HepG2 (cell line): ENCODE results near the gene SPEM2. TPM values are rescaled to one million over a fixed set of nuclear protein-coding genes. Genes with fewer than 3 reads are reported as not detected.

ENCODE experiments used
- ATAC-seq: fragments of 200-7000 bp; cut with Tn5 transposase; 3 replicates; pipeline ENCODE4 v1.9.1; 2020; ENCODE audit warnings: mild to moderate bottlenecking, moderate library complexity
- BruUV-seq: library from RNA; stranded (reverse); fragments of 400-500 nt; replicated peaks from 2 replicates; lab custom pipeline; 2021; lab: Mats Ljungman, UMichigan
- CTCF ChIA-PET: fragments of 300-600 bp; formaldehyde crosslinking; extraction: SDS; loops from one replicate; lab custom pipeline; 2021; ENCODE audit warnings: low total read pairs, inconsistent platforms, low intra/inter-chr PET ratio; lab: Yijun Ruan, JAX
- POLR2A ChIA-PET: fragments of 350-600 bp; sonication (Branson Sonifier 250); formaldehyde crosslinking; loops from one replicate; lab custom pipeline; 2020; ENCODE audit warnings: antibody characterized with exemption, inconsistent platforms; lab: Yijun Ruan, JAX
- DNase-seq: peaks from one replicate; pipeline ENCODE4 v3.0.0-alpha.2; 2015; ENCODE audit warnings: low spot score
- FAIRE-seq: peaks from 3 replicates; lab custom pipeline; 2011; peaks lifted over from hg19 to GRCh38; lab: Jason Lieb, UNC
- H2AFZ ChIP-seq: one replicate; pipeline ENCODE4 v1.6.1; 2011; ENCODE audit warnings: low read length, inconsistent platforms
- H3K27ac ChIP-seq: fragments of 300-600 bp; 3 replicates; pipeline ENCODE4 v1.8.0; 2011; ENCODE audit warnings: mixed run types, mild to moderate bottlenecking, mixed read lengths, low read length, inconsistent platforms; ENCODE audit not compliant: insufficient read depth; ENCODE audit errors: extremely low read length
- H3K27me3 ChIP-seq, 2 experiments: fragments of 200-600 bp in 1 of 2; 2 replicates in 1 of 2; 3 replicates in 1 of 2; pipeline versions ENCODE4 v1.6.0 to v1.8.0; 2011; ENCODE audit warnings: low read length in 2 of 2, mild to moderate bottlenecking in 2 of 2, moderate library complexity in 2 of 2, inconsistent platforms in 1 of 2; ENCODE audit not compliant: insufficient read depth in 2 of 2, control insufficient read depth in 1 of 2
- H3K36me3 ChIP-seq, 2 experiments: fragments of 200-600 bp in 1 of 2; replicated peaks in 1 of 2; 2 replicates in 1 of 2; 3 replicates in 1 of 2; pipeline versions ENCODE4 v1.5.1 to v1.8.0; 2011; ENCODE audit warnings: low read length in 2 of 2, inconsistent platforms in 1 of 2; ENCODE audit not compliant: insufficient read depth in 2 of 2, control insufficient read depth in 1 of 2
- H3K4me1 ChIP-seq: 2 replicates; pipeline ENCODE4 v1.5.1; 2012; ENCODE audit warnings: low read length, inconsistent platforms; ENCODE audit not compliant: insufficient read depth
- H3K4me2 ChIP-seq: 2 replicates; pipeline ENCODE4 v1.6.0; 2011; ENCODE audit warnings: low read depth, low read length, inconsistent platforms
- H3K4me3 ChIP-seq, 3 experiments: fragments of 200-600 bp in 1 of 3; sonication (generic), shearing (Covaris generic) in 1 of 3; replicated peaks in 1 of 3; 2 replicates each; pipeline ENCODE4 v1.5.1; 2011 to 2016; ENCODE audit warnings: low read length in 3 of 3, inconsistent platforms in 2 of 3, low read depth in 2 of 3, mild to moderate bottlenecking in 2 of 3, control low read depth in 1 of 3, mixed read lengths in 1 of 3; ENCODE audit not compliant: insufficient read depth in 1 of 3
- H3K79me2 ChIP-seq: one replicate; pipeline ENCODE4 v1.6.1; 2011; ENCODE audit warnings: low read length, inconsistent platforms; ENCODE audit not compliant: insufficient read depth
- H3K9ac ChIP-seq: 2 replicates; pipeline ENCODE4 v1.6.0; 2011; ENCODE audit warnings: mild to moderate bottlenecking, low read depth, low read length, inconsistent platforms; ENCODE audit not compliant: insufficient read depth
- H3K9me3 ChIP-seq: 2 replicates; pipeline ENCODE4 v1.5.1; 2012; ENCODE audit warnings: mild to moderate bottlenecking, low read length
- H4K20me1 ChIP-seq: 2 replicates; pipeline ENCODE4 v1.6.0; 2011; ENCODE audit warnings: inconsistent platforms, mild to moderate bottlenecking, low read length, moderate library complexity; ENCODE audit not compliant: insufficient read depth
- FOXA3 ChIP-seq: IDR thresholded peaks from 2 replicates; pipeline ENCODE4 v1.6.1; 2016; ENCODE audit warnings: missing genetic modification reagents, missing compliant biosample characterization
- KDM5B ChIP-seq: sonication (generic); formaldehyde crosslinking; IDR thresholded peaks from 2 replicates; pipeline ENCODE4 v1.4.0; 2020; ENCODE audit warnings: missing genetic modification reagents, mild to moderate bottlenecking, borderline replicate concordance
- MTA1 ChIP-seq: sonication (generic); formaldehyde crosslinking; IDR thresholded peaks from 2 replicates; pipeline ENCODE4 v1.4.0; 2020; ENCODE audit warnings: missing genetic modification reagents, mild to moderate bottlenecking, borderline replicate concordance
- NRL ChIP-seq: sonication (generic); formaldehyde crosslinking; IDR thresholded peaks from 2 replicates; pipeline ENCODE4 v1.5.0; 2020; ENCODE audit warnings: missing genetic modification reagents, mild to moderate bottlenecking, moderate library complexity, borderline replicate concordance
- PHB2 ChIP-seq: fragments of 450-650 bp; IDR thresholded peaks from 2 replicates; pipeline ENCODE4 v1.6.1; 2018; ENCODE audit not compliant: partially characterized antibody
- STAT6 ChIP-seq: sonication (generic); formaldehyde crosslinking; IDR thresholded peaks from 2 replicates; pipeline ENCODE4 v1.4.0; 2020; ENCODE audit warnings: missing genetic modification reagents, mild to moderate bottlenecking, borderline replicate concordance
- YEATS4 ChIP-seq: sonication (generic); formaldehyde crosslinking; IDR thresholded peaks from 2 replicates; pipeline ENCODE4 v1.4.0; 2020; ENCODE audit warnings: missing genetic modification reagents, borderline replicate concordance
- ZNF337 ChIP-seq: sonication (generic); formaldehyde crosslinking; IDR thresholded peaks from 2 replicates; pipeline ENCODE4 v1.5.1; 2020; ENCODE audit warnings: missing genetic modification reagents, low read depth, mild to moderate bottlenecking, borderline replicate concordance
- ZNF547 ChIP-seq: sonication (generic); formaldehyde crosslinking; IDR thresholded peaks from 2 replicates; pipeline ENCODE4 v1.5.1; 2020; ENCODE audit warnings: mild to moderate bottlenecking, missing genetic modification reagents
- ZNF614 ChIP-seq: IDR thresholded peaks from 2 replicates; pipeline ENCODE4 v1.6.1; 2018; ENCODE audit warnings: missing biosample characterization, missing genetic modification reagents, inconsistent platforms, borderline replicate concordance
- WGBS: methylation state at CpG from one replicate; pipeline ENCODE4 v1.1.6; 2017; ENCODE audit warnings: low lambda C conversion rate; 5-methylcytosine and 5-hydroxymethylcytosine counted together
- in situ Hi-C: cut with HindIII; loops from 2 replicates; pipeline ENCODE4 v1.10.0; 2017; ENCODE audit warnings: low pct_unique_long_range_greater_than_20kb; ENCODE audit not compliant: extremely low pct_ligation_motif_present
- intact Hi-C: fragments of 100-400 bp; cut with micrococcal nuclease; formaldehyde crosslinking; loops from one replicate; pipeline ENCODE4 v1.10.0; 2022; ENCODE audit not compliant: unreplicated experiment
- polyA plus RNA-seq, 8 experiments: library from polyadenylated mRNA; depleted of rRNA in 3 of 8; stranded (reverse) in 7 of 8; unstranded in 1 of 8; fragments of >200 nt; fragmentation: Illumina TruSeq in 4 of 8; extraction: Trizol in 4 of 8; gene quantifications; 2 replicates each; pipeline versions ENCODE4 v1.2.1 to v1.2.3, GENCODE V29; 2011 to 2016; ENCODE audit warnings: low read depth in 4 of 8, missing spikeins in 1 of 8, mixed read lengths in 1 of 8; ENCODE audit not compliant: insufficient read depth in 1 of 8
- total RNA-seq, 5 experiments: library from RNA; depleted of rRNA; stranded (reverse); fragments of >200 nt; fragmentation: Illumina TruSeq; extraction: Trizol; gene quantifications; 2 replicates each; pipeline ENCODE4 v1.2.3, GENCODE V29; 2016; ENCODE audit warnings: low read depth in 1 of 5
- TF ChIP-seq, protein P1 (sequence below): sonication (generic); formaldehyde crosslinking; IDR thresholded peaks from 2 replicates; pipeline ENCODE4 v1.8.1; 2023; ENCODE audit warnings: mild to moderate bottlenecking, missing genetic modification reagents, borderline replicate concordance
- TF ChIP-seq, protein P2 (sequence below): sonication (generic); formaldehyde crosslinking; IDR thresholded peaks from 2 replicates; pipeline ENCODE4 v1.4.0; 2020; ENCODE audit warnings: missing genetic modification reagents
- TF ChIP-seq, protein P3 (sequence below): sonication (generic); formaldehyde crosslinking; IDR thresholded peaks from 2 replicates; pipeline ENCODE4 v1.5.1; 2020; ENCODE audit warnings: mild to moderate bottlenecking, missing genetic modification reagents, moderate library complexity

The SPEM2 gene
- total and polyA plus RNA-seq, 2 of the 13 experiments (the other 11 are each of a cell fraction or from before 2014, with no cell fraction given) = not detected

DNA sequence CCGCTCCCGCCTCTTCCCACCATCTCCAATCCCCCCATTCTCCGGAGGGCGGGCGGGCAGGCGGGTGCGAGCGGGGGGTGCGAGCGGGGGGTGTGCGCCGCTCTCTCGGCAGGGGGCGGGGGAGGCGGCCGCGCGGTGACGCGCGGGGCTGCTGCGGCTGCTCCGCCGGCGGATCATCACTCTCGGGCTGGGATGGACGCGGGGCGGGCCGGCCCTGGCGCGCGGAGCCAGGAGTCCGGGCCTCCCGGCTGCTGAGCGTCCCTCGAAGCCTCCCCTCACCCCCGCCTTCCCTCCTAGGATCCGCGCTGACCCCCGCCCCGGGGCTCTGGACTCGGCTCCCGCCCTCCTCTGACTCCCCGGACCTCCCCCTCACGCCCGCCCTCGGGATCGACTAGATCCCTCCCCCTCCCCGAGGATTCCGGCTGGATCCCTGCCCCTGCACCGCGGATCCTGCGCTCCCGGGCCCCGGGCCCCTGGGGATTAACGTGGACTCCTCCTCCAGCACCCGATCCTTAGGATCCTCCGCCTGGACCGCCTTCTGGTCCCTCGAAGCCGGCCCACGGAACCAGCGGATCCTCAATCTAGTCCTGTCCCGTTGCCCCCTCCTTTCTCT is 20.6 kb upstream of the SPEM2 start:
- peak overlapping the region; percentile 62 to 95 (median 70) for H3K4me3 ChIP-seq
- ATAC-seq = peak; percentile 14
- intact Hi-C loops = loop anchor here (1.0 to 5.0 kb wide), 3 partner anchors 30 to 77 kb away; partner anchors contain the start of genes POLR2A, SLC35G6, TMEM102 and TMEM95
- TF ChIP-seq MTA1 (CRISPR knock-in tag) (peak; percentile 14; the same call in 1 of the 2 replicates), FOXA3 (no peak), NRL (CRISPR knock-in tag) (no peak), PHB2 (no peak), ZNF547 (no peak), YEATS4 (0 out of 2 replicates have a peak, but pooled peaks have one; percentile 30), KDM5B (CRISPR knock-in tag) (0 out of 2 replicates have a peak, but pooled peaks have one; percentile 31), ZNF614 (CRISPR knock-in tag) (no peak), STAT6 (CRISPR knock-in tag) (no peak), ZNF337 (CRISPR knock-in tag) (no peak)
- TF ChIP-seq, protein P1, sequence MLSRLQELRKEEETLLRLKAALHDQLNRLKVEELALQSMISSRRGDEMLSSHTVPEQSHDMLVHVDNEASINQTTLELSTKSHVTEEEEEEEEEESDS (CRISPR knock-in tag) = no peak
- TF ChIP-seq, protein P2, sequence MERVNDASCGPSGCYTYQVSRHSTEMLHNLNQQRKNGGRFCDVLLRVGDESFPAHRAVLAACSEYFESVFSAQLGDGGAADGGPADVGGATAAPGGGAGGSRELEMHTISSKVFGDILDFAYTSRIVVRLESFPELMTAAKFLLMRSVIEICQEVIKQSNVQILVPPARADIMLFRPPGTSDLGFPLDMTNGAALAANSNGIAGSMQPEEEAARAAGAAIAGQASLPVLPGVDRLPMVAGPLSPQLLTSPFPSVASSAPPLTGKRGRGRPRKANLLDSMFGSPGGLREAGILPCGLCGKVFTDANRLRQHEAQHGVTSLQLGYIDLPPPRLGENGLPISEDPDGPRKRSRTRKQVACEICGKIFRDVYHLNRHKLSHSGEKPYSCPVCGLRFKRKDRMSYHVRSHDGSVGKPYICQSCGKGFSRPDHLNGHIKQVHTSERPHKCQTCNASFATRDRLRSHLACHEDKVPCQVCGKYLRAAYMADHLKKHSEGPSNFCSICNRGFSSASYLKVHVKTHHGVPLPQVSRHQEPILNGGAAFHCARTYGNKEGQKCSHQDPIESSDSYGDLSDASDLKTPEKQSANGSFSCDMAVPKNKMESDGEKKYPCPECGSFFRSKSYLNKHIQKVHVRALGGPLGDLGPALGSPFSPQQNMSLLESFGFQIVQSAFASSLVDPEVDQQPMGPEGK = peak; percentile 63; the same call in 1 of the 2 replicates
- TF ChIP-seq, protein P3, sequence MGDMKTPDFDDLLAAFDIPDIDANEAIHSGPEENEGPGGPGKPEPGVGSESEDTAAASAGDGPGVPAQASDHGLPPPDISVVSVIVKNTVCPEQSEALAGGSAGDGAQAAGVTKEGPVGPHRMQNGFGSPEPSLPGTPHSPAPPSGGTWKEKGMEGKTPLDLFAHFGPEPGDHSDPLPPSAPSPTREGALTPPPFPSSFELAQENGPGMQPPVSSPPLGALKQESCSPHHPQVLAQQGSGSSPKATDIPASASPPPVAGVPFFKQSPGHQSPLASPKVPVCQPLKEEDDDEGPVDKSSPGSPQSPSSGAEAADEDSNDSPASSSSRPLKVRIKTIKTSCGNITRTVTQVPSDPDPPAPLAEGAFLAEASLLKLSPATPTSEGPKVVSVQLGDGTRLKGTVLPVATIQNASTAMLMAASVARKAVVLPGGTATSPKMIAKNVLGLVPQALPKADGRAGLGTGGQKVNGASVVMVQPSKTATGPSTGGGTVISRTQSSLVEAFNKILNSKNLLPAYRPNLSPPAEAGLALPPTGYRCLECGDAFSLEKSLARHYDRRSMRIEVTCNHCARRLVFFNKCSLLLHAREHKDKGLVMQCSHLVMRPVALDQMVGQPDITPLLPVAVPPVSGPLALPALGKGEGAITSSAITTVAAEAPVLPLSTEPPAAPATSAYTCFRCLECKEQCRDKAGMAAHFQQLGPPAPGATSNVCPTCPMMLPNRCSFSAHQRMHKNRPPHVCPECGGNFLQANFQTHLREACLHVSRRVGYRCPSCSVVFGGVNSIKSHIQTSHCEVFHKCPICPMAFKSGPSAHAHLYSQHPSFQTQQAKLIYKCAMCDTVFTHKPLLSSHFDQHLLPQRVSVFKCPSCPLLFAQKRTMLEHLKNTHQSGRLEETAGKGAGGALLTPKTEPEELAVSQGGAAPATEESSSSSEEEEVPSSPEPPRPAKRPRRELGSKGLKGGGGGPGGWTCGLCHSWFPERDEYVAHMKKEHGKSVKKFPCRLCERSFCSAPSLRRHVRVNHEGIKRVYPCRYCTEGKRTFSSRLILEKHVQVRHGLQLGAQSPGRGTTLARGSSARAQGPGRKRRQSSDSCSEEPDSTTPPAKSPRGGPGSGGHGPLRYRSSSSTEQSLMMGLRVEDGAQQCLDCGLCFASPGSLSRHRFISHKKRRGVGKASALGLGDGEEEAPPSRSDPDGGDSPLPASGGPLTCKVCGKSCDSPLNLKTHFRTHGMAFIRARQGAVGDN (CRISPR knock-in tag) = 0 out of 2 replicates have a peak, but pooled peaks have one; percentile 5

More for the DNA sequence above, 20.6 kb upstream of the SPEM2 start:
- in situ Hi-C loops = no loop called here
- Histone ChIP-seq H3K79me2 (peaks cover 4% of the 10 kb centered on the region), H3K27ac (peak overlapping the region; percentile 99), H3K9me3 (no peaks in the 10 kb centered on the region), H3K36me3 (0 out of 5 replicates have a peak, but pooled peaks cover 0 to 2% of the 10 kb centered on the region in 2 experiments), H3K4me2 (peak overlapping the region; percentile 80), H3K9ac (peak overlapping the region; percentile 69; the same call in 1 of the 2 replicates), H3K4me1 (peaks cover 18% of the 10 kb centered on the region), H3K27me3 (no peaks in the 10 kb centered on the region; a peak in 1 of 5 replicates), H2AFZ (no peak overlapping the region), H4K20me1 (no peaks in the 10 kb centered on the region)
- WGBS = 5% methylated on average over 22 of the region's 65 CpGs
- FAIRE-seq (no peak), DNase-seq (no peak)
- ChIA-PET CTCF (no interaction called here), POLR2A (interaction anchor here (0.6 to 3.3 kb wide), 37 partner anchors 8 to 977 kb away, joined by 3 to 76 read pairs (median 7); partner anchors contain the start of genes CD68, CHRNB1, FGF11 and KCTD11)
- no TSS peak for BruUV-seq
